ENCODE results near the gene THAP3.

DNA sequence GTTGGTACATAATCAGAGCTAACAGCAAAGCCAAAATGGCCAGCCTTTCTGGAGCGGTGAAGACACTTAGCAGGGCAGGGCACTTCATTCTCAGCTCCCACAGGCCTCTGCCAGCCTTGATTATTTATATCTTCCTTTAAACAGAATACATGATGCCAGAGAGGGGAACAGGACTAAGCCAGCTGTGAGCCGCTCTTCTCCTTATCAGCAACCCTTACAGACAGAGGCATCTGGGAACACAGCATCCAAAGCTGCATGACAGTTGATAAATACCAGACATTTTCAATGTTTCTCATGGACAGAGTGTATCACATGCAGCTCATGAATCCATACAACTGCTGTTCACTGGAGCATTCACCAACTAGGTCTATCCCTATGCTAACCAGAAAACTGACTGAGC, 47.9 kb downstream of the THAP3 start:
- TF ChIP-seq, protein P1, sequence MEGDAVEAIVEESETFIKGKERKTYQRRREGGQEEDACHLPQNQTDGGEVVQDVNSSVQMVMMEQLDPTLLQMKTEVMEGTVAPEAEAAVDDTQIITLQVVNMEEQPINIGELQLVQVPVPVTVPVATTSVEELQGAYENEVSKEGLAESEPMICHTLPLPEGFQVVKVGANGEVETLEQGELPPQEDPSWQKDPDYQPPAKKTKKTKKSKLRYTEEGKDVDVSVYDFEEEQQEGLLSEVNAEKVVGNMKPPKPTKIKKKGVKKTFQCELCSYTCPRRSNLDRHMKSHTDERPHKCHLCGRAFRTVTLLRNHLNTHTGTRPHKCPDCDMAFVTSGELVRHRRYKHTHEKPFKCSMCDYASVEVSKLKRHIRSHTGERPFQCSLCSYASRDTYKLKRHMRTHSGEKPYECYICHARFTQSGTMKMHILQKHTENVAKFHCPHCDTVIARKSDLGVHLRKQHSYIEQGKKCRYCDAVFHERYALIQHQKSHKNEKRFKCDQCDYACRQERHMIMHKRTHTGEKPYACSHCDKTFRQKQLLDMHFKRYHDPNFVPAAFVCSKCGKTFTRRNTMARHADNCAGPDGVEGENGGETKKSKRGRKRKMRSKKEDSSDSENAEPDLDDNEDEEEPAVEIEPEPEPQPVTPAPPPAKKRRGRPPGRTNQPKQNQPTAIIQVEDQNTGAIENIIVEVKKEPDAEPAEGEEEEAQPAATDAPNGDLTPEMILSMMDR (IDR thresholded peaks at IDR 0.05), result no peak
- TF ChIP-seq POLR2A (IDR thresholded peaks at IDR 0.05), result no peak

Measured in prostate gland (tissue), 2 donors.